ENCODE results near the gene MAIP1.
"Not testable (repeated sequence)": the region's sequence is repeated elsewhere in the genome, so short reads cannot be mapped to it uniquely, and the experiment has no call there.

MAIP1 gene, protein sequence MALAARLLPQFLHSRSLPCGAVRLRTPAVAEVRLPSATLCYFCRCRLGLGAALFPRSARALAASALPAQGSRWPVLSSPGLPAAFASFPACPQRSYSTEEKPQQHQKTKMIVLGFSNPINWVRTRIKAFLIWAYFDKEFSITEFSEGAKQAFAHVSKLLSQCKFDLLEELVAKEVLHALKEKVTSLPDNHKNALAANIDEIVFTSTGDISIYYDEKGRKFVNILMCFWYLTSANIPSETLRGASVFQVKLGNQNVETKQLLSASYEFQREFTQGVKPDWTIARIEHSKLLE

DNA sequence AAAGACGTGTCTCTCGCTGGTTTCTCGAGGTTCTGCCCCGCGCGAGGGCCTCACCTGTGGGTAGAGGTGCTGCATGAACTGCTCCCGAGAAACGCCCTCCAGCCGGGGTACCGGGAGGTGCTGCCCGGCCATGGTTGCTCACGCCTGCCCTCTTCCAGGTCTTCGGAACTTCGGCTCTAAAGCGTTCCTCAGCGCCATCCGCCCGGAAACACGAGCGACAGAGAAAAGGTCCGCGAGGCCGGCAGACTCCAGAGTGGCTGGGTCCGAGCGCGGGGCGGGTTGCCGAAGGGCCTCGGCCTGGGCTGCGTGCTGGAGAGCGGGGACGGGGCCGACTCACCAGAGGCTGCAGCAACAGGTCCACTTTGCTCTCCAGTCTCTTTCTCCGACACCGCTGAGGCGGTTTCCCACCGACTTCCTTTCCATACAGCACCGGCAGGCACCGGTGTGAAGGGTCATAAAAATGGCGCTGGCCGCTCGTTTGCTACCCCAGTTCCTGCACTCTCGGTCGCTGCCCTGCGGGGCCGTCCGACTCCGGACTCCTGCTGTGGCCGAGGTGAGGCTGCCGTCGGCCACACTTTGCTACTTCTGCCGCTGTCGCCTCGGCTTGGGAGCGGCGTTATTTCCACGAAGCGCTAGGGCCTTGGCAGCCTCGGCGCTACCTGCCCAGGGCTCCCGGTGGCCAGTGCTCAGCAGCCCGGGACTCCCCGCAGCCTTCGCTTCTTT, at the start of gene MAIP1, which contains the start of gene TYW5:
TSS of gene MAIP1 (plus strand) at position 244 of the 723 bp plus-strand sequence. CDS start at position 461, 217 bp downstream.
TSS of gene TYW5 (minus strand) at position 153 of the 723 bp plus-strand sequence. CDS start at position 132, 21 bp downstream.
- DNase-seq: peak; percentile 75 to 82

DNA sequence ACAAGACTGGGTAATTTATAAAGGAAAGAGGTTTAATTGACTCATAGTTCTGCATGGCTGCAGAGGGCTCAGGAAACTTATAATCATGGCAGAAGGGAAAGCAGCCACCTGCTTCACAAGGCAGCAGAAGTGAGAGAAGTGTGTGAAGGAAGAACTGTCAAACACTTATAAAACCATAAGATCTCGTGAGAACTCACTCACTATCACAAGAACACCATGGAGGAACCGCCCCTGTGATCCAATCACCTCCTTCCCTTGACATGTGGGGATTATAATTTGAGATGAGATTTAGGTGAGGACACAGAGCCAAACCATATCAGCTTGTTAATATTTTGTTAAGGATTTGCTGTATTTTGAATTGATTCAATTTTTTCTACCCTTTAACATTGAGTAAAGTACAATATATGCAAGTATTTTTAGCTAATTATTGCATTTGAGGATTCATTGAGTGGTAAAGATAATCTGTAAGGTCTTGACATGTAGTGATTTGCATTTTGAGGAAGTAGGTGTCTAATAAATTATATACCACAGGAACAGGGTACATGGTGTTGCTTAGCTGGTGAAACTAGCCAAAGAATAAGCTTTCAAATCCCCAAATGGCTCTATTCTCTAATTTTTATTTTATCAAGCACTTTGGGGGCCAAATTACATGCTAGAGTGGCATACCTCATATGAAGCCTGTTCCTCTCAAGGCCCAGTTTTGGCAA, 48.2 kb upstream of the MAIP1 start:
- no peak for DNase-seq

DNA sequence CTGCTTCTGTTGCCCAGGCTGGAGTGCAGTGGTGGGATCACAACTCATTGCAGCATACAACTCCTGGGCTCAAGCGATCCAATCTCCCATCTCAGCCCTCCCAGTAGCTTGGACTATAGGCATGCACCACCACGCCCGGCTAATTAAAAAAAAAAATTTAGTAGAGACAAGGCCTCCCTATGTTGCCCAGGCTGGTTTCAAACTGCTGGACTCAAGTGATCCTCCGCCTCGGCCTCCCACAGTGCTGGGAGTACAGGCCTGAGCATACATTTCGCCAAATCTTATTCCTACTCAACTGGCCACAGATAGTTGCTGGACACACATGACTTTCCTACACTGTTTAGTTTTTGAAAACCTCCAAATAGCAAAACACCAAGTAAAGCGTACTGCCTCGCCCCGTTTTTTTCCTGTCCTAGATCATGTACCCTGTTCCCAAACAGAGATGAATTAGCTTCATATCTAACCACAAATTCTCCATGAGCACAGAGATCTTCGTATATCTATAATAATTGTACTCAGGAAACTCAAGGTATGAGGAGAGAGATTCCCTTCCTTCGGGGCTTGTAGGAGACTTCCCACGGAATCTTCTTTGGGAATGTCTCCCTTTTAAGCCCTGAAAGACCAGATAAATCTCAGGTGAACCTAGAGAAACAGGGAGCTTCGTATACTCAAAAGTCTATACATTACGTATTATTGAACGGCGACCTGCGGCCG, 44.9 kb upstream of the MAIP1 start:
- DNase-seq: no peak

DNA sequence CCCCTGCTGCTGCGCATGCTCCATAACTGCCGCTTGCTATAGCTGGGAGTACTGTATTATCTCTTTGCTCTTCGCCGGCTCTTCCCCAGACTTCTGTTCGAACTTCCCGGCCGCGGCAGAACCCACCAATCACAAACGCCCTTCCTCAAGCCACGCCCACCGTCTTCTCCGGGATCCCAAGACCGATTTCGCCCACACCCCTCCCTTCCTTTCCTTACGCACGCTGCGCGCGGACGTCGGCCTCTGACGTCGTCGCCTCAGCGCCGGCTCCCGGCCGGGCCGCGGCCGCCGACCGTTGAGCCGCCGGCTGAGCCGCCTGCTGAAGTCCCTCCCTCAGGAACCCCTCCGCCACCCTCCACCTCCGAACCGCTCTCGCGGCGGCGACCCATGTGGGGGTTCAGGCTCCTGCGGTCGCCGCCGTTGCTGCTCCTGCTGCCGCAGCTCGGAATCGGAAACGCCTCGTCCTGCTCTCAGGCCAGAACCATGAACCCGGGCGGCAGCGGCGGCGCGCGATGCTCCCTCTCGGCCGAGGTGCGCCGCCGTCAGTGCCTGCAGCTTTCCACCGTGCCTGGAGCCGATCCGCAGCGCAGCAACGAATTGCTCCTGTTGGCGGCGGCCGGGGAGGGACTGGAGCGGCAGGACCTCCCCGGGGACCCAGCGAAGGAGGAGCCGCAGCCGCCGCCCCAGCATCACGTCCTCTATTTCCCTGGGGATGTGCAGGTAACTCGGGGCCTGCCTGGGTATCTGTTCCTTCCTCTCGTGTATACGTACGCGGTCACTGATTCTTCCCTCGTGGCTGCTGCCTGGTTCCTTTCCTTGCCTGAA, 44.1 kb upstream of the MAIP1 start, which contains the start of gene C2orf69:
TSS of gene C2orf69 (plus strand) at position 242 of the 825 bp plus-strand sequence. CDS start at position 388, 146 bp downstream.
- peak; percentile 94 to 95 for DNase-seq

DNA sequence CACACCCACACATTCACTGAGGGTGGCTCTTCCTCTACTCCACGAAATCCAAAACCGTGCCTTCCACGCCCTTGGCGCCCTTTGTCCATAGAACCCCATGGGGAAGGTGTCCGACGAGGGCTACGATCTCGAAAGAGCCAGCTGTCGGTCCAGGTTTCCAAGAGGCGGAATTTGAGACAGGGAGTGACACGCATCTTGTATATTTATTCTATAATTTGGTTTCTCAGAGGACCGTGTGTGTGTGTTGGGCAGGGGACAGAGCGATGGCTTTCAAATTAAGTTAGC, 43.6 kb upstream of the MAIP1 start:
- no peak for DNase-seq

- DNase-seq: not testable (repeated sequence)
These were observed 42.7 kb upstream of the MAIP1 start for GRCh38 chr2:199912553-199913114.

DNA sequence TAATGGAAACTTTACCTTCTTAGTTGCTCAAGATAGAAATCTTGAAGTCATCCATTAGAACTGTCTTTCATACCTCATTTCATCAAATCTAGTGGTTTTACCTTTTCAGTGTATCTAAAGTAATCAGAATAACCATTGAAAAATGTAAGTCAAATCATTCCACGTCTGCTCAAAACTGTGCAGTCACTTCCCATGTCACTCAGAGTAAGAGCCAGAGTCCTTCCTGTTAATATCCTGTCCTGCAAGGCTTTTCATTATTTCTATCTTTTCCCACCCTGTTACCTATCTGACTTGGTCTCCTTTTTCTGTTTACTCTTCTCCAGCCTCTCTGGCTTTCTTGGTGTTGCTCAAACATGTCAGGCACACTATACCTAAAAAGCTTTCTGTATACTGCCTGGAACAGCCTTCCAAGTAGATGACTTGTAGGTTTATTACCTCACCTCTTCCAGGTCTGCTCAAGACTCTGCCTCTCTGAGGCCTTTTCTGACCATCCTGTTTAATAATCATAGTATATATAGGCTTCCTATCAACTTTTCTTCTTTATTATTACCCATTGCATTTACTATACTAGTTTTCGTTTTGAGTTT, 40.9 kb upstream of the MAIP1 start:
- DNase-seq: no peak

- no peak for DNase-seq
These were observed 38.4 kb upstream of the MAIP1 start for GRCh38 chr2:199916980-199917379.

DNA sequence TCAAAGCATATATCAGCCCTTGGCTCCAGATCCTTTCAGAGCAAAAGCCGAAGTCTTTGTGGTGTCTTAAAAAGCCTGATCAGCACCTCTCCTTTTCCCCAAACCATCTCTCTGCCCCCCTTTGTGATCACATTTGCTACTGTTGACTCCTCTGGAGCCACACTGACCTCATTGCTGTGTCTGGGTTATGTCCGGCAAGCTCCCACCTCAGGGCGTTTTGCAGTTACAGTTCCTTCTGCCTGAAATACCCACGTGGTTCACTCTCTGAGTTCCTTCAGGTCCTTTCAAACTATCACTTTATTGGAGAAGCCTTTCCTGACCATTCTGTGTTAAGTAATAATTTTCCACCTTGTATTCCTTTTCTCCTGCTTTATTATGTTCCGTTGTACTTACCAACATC, 32.5 kb upstream of the MAIP1 start:
- no peak for DNase-seq

DNA sequence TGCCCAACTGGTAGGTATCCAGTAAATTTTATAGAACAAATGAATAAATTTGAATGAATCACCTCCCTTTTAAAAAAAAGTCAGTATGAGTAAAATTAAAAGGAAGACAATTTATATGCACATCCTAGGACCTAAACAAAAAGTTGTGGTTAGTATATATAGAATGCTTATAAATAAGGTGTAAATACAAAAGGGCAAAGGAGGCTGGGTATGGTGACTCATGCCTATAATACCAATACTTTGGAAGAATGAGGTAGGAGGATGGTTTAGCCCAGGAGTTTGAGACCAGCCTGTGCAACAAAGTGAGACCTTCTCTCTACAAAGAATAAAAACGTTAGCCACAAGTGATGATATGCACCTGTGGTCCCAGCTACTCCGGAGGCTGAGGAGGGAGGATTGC, 31.5 kb upstream of the MAIP1 start:
- DNase-seq: no peak

- no peak for DNase-seq
These were observed 28.6 kb upstream of the MAIP1 start for GRCh38 chr2:199926806-199927205.

GRCh38 chr2:199928226-199928625, 27.2 kb upstream of the MAIP1 start:
- no peak for DNase-seq

- no peak for DNase-seq
These were observed 26.8 kb upstream of the MAIP1 start for GRCh38 chr2:199928626-199929025.

DNA sequence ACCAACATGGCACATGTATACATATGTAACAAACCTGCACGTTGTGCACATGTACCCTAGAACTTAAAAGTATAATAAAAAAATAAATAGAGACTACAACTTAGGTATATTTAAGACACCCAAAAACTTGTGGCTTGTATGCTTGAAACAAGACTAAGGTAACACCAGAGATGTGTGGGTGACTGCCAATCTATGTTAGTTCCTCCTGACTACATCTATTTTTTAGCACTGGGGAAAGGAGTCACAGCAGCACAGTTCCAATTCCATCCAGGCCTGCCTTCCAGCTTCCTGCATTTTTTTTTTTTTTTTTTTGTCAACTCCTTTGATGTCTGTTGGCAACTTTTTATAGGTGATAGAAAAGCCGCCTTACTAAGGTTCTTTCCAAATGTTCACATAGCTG, 26.1 kb upstream of the MAIP1 start:
- no peak for DNase-seq

- DNase-seq: no peak
These were observed 23.0 kb upstream of the MAIP1 start for GRCh38 chr2:199932312-199932855.

DNA sequence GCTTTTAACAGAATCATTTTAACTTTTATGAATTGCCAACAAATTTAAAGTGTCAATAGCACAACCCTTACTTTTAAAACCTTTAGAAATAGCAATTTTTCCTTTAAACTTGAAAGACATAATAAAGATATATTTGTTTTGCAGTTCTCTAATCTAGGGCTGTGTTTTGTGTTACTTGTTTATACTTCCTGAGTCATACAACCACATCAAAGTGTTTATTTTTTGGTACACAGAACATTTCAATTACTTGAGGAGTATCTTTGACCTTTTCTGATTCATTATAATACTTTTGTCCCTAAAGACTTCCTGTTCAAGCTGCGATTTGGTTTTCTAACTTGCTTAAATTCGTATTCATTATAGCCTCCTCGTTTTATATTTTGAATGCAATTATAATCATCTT, 21.9 kb upstream of the MAIP1 start:
- no peak for DNase-seq

DNA sequence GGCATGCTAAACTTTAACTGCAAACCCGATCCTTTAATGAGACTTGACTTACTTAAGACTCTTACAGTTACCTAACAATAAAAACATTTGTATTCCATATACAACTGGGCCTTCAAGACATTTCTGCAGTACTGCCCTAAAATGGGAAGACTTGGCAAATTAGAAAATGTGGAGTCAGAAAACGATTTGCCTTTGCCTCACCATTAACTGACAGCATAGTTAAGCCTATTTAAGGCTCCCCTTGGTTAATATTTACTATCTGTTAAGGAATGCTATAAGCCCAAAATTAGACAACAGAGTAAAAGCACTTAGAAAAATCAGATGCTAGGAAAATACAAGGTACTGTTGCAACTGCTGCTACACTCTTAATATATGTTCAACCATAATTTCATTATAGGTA, 18.8 kb upstream of the MAIP1 start:
- DNase-seq: no peak

- peak in 1 of 2 donors; percentile 6 for DNase-seq
These were observed 15.0 kb upstream of the MAIP1 start for GRCh38 chr2:199940373-199940772.

- no peak for DNase-seq
These were observed 12.0 kb upstream of the MAIP1 start for GRCh38 chr2:199943373-199943772.

- no peak for DNase-seq
These were observed 9.2 kb upstream of the MAIP1 start for GRCh38 chr2:199946196-199946595.

GRCh38 chr2:199946836-199947235, 8.5 kb upstream of the MAIP1 start:
- DNase-seq: no peak

Data from CD4-positive, alpha-beta T cell treated with Interleukin-4 for 1 hour (primary cell).